Stimulated activated CD8-positive, alpha-beta memory T cell treated with anti-CD3 and anti-CD28 coated beads, Interleukin-15, amount 100 ng/mL, for 48 hours (primary cell): ENCODE results near the gene PARD6B.
"Not testable (repeated sequence)": the region's sequence is repeated elsewhere in the genome, so short reads cannot be mapped to it uniquely, and the experiment has no call there.

Experiments
- DNase-seq, 2 donors: peaks; one replicate each; pipeline ENCODE4 v3.0.0-alpha.2; 2020; ENCODE audit warnings: low read depth in 2 of 2

Gene PARD6B

GRCh38 chr20:50731055-50731929 lies at the start of gene PARD6B:
Gene PARD6B, plus strand, starts transcription at chr20:50731580. Its CDS starts 207 bp downstream, at chr20:50731787.
- peak; percentile 99 for DNase-seq

GRCh38 chr20:50682065-50682464 lies 49.3 kb upstream of the PARD6B start:
- DNase-seq: no peak

GRCh38 chr20:50682947-50683530 lies 48.3 kb upstream of the PARD6B start:
- DNase-seq: no peak

GRCh38 chr20:50683570-50683969 lies 47.8 kb upstream of the PARD6B start:
- DNase-seq: no peak

- DNase-seq: no peak
Observed at GRCh38 chr20:50686821-50687220, 44.6 kb upstream of the PARD6B start.

GRCh38 chr20:50688256-50688975 lies 43.0 kb upstream of the PARD6B start:
- DNase-seq: no peak

GRCh38 chr20:50689864-50690649 lies 41.3 kb upstream of the PARD6B start:
- no peak for DNase-seq

- no peak for DNase-seq
Observed at GRCh38 chr20:50690650-50691572, 40.5 kb upstream of the PARD6B start, which contains the start of gene RIPOR3. Gene RIPOR3, minus strand, starts transcription at chr20:50691542. Its CDS starts 414 bp downstream, at chr20:50691128.

GRCh38 chr20:50691573-50692551 lies 39.5 kb upstream of the PARD6B start:
- DNase-seq: no peak

- DNase-seq: no peak
Observed at GRCh38 chr20:50692552-50692933, 38.8 kb upstream of the PARD6B start.

- DNase-seq: no peak
Observed at GRCh38 chr20:50693001-50693400, 38.4 kb upstream of the PARD6B start.

GRCh38 chr20:50694379-50695134 lies 36.8 kb upstream of the PARD6B start:
- no peak for DNase-seq

GRCh38 chr20:50695135-50695872 lies 36.1 kb upstream of the PARD6B start:
- no peak for DNase-seq

GRCh38 chr20:50698255-50698654 lies 33.1 kb upstream of the PARD6B start:
- DNase-seq: not testable (repeated sequence)

- DNase-seq: no peak
Observed at GRCh38 chr20:50699688-50700087, 31.7 kb upstream of the PARD6B start.

- no peak for DNase-seq
Observed at GRCh38 chr20:50701041-50701963, 30.1 kb upstream of the PARD6B start.
